HEK293 (cell line): ENCODE data around the gene SCAND1.

Source experiments
- FEZF1 ChIP-seq: fragments of 450-650 bp; formaldehyde crosslinking; IDR thresholded peaks from 2 replicates; pipeline ENCODE4 v1.5.1; 2016; ENCODE audit warnings: missing biosample characterization, missing genetic modification characterization
- ZNF239 ChIP-seq: fragments of 450-650 bp; formaldehyde crosslinking; IDR thresholded peaks from 2 replicates; pipeline ENCODE4 v1.5.1; 2016; ENCODE audit warnings: missing biosample characterization, missing genetic modification characterization
- TF ChIP-seq, protein P1 (sequence below): fragments of 450-650 bp; formaldehyde crosslinking; IDR thresholded peaks from 2 replicates; pipeline ENCODE4 v1.5.1; 2016; ENCODE audit warnings: missing biosample characterization, missing genetic modification characterization

DNA sequence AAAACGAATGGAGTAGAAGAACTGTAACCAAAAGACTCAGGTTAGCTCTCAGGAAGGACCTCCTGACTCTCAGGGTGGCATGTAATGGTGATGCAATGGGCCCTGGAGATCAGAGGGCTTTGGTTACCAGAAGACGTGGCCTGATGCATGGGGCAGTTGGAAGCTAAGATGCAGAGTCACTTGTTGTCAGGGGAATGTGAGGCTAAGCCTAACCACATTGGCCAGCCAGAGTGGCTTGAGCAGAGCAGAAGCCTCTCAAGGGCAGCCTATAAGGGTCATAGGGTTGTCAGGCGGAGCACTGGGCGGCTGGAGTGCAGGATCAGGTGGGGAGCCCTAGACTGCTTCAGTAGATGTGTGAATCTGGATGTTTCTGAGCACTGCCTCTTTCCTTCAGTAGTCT is 20.0 kb upstream of the SCAND1 start:
- TF ChIP-seq, protein P1, sequence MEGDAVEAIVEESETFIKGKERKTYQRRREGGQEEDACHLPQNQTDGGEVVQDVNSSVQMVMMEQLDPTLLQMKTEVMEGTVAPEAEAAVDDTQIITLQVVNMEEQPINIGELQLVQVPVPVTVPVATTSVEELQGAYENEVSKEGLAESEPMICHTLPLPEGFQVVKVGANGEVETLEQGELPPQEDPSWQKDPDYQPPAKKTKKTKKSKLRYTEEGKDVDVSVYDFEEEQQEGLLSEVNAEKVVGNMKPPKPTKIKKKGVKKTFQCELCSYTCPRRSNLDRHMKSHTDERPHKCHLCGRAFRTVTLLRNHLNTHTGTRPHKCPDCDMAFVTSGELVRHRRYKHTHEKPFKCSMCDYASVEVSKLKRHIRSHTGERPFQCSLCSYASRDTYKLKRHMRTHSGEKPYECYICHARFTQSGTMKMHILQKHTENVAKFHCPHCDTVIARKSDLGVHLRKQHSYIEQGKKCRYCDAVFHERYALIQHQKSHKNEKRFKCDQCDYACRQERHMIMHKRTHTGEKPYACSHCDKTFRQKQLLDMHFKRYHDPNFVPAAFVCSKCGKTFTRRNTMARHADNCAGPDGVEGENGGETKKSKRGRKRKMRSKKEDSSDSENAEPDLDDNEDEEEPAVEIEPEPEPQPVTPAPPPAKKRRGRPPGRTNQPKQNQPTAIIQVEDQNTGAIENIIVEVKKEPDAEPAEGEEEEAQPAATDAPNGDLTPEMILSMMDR (tag by site-specific recombination) = no peak
- TF ChIP-seq ZNF239 = no peak
- no peak for TF ChIP-seq FEZF1 (tag by site-specific recombination)
